K562 (cell line): ENCODE measurements around the gene VPREB1. TPM values are rescaled to one million over a fixed set of nuclear protein-coding genes. Genes with fewer than 3 reads are reported as not detected.

Experiments
- BHLHE40 ChIP-seq: IDR thresholded peaks from 2 replicates; pipeline ENCODE4 v1.6.1; 2011; ENCODE audit warnings: low read length, improper control_type of control experiment
- CBFA2T2 ChIP-seq: fragments of 450-650 bp; conservative IDR thresholded peaks from 2 replicates; pipeline ENCODE4 v1.6.1; 2017; ENCODE audit warnings: mild to moderate bottlenecking
- GTF3C2 ChIP-seq: IDR thresholded peaks from 3 replicates; pipeline ENCODE4 v1.6.1; 2011; ENCODE audit warnings: borderline replicate concordance, mild to moderate bottlenecking, moderate library complexity; ENCODE audit not compliant: insufficient read length; ENCODE audit errors: extremely low read depth
- JUN ChIP-seq, 2 experiments: sonication (generic) in 1 of 2; formaldehyde crosslinking in 1 of 2; IDR thresholded peaks; 2 replicates each; pipeline versions ENCODE4 v1.6.1 to v1.8.0; 2012 to 2022; ENCODE audit warnings: borderline replicate concordance in 2 of 2, mild to moderate bottlenecking in 2 of 2, improper control_type of control experiment in 1 of 2, low read depth in 1 of 2, low read length in 1 of 2, missing genetic modification reagents in 1 of 2
- JUND ChIP-seq, 2 experiments: IDR thresholded peaks; 2 replicates in 1 of 2; 3 replicates in 1 of 2; pipeline ENCODE4 v1.6.1; 2011; ENCODE audit warnings: borderline replicate concordance in 2 of 2, low read depth in 2 of 2, low read length in 2 of 2, improper control_type of control experiment in 1 of 2, missing biosample characterization in 1 of 2, missing genetic modification characterization in 1 of 2, missing genetic modification reagents in 1 of 2
- MYC ChIP-seq, 2 experiments: fragments of 250-450 bp in 1 of 2; sonication (Bioruptor Pico) in 1 of 2; IDR thresholded peaks; 2 replicates each; pipeline versions ENCODE4 v1.5.1 to v1.6.1; 2012 to 2021; ENCODE audit warnings: low read depth in 2 of 2, borderline replicate concordance in 1 of 2, improper control_type of control experiment in 1 of 2, low read length in 1 of 2, mild to moderate bottlenecking in 1 of 2, moderate library complexity in 1 of 2
- PRMT5 ChIP-seq: sonication (generic); formaldehyde crosslinking; IDR thresholded peaks from 2 replicates; pipeline ENCODE4 v1.5.0; 2020; ENCODE audit warnings: missing genetic modification reagents
- SIN3B ChIP-seq: fragments of 450-650 bp; IDR thresholded peaks from 2 replicates; pipeline ENCODE4 v1.6.1; 2017; ENCODE audit warnings: low read depth, mild to moderate bottlenecking, moderate library complexity
- SRF ChIP-seq, 2 experiments: fragments of 250-450, 450-650 bp in 1 of 2; sonication (Bioruptor Pico) in 1 of 2; sonication (generic) in 1 of 2; formaldehyde crosslinking; IDR thresholded peaks; 2 replicates each; pipeline versions ENCODE4 v1.5.0 to v1.5.1; 2020 to 2022; ENCODE audit warnings: mild to moderate bottlenecking in 1 of 2, missing genetic modification reagents in 1 of 2
- U2AF1 ChIP-seq: fragments of 200-400 bp; formaldehyde crosslinking; optimal IDR thresholded peaks from 2 replicates; pipeline ENCODE3; 2017; ENCODE audit warnings: mild to moderate bottlenecking, low read depth, low read length, moderate library complexity
- ZNF143 ChIP-seq: sonication (generic); formaldehyde crosslinking; IDR thresholded peaks from 2 replicates; pipeline ENCODE4 v1.9.0; 2022; ENCODE audit warnings: mild to moderate bottlenecking, missing genetic modification reagents
- polyA plus RNA-seq, 8 experiments: library from polyadenylated mRNA; depleted of rRNA in 4 of 8; stranded (reverse) in 5 of 8; unstranded in 3 of 8; fragments of >200 nt; fragmentation: Nextera tagmentation in 2 of 8; fragmentation: Illumina TruSeq in 1 of 8; extraction: Ambion mirVana in 2 of 8; extraction: Trizol in 1 of 8; gene quantifications; 2 replicates each; pipeline versions ENCODE4 v1.2.1 to v1.2.3, GENCODE V29; 2011 to 2014; ENCODE audit warnings: inconsistent platforms in 1 of 8, missing spikeins in 1 of 8
- total RNA-seq, 7 experiments: library from RNA; depleted of rRNA in 6 of 7; stranded (reverse); fragments of >200 nt in 6 of 7; fragmentation: Illumina TruSeq in 2 of 7; extraction: Trizol in 2 of 7; gene quantifications; 2 replicates each; pipeline versions ENCODE4 v1.2.1 to v1.2.3, GENCODE V29; 2011 to 2021; ENCODE audit warnings: low replicate concordance in 1 of 7
- TF ChIP-seq, protein P1 (sequence below), 2 experiments: fragments of 450-650 bp in 1 of 2; sonication (generic) in 1 of 2; formaldehyde crosslinking in 1 of 2; IDR thresholded peaks; 2 replicates each; pipeline versions ENCODE4 v1.7.1 to v1.9.0; 2016 to 2022; ENCODE audit warnings: inconsistent platforms in 1 of 2, mild to moderate bottlenecking in 1 of 2, missing genetic modification reagents in 1 of 2

The VPREB1 gene
- total and polyA plus RNA-seq, 9 of the 15 experiments (the other 6 are each of a cell fraction or from before 2014, with no cell fraction given), result not detected

DNA sequence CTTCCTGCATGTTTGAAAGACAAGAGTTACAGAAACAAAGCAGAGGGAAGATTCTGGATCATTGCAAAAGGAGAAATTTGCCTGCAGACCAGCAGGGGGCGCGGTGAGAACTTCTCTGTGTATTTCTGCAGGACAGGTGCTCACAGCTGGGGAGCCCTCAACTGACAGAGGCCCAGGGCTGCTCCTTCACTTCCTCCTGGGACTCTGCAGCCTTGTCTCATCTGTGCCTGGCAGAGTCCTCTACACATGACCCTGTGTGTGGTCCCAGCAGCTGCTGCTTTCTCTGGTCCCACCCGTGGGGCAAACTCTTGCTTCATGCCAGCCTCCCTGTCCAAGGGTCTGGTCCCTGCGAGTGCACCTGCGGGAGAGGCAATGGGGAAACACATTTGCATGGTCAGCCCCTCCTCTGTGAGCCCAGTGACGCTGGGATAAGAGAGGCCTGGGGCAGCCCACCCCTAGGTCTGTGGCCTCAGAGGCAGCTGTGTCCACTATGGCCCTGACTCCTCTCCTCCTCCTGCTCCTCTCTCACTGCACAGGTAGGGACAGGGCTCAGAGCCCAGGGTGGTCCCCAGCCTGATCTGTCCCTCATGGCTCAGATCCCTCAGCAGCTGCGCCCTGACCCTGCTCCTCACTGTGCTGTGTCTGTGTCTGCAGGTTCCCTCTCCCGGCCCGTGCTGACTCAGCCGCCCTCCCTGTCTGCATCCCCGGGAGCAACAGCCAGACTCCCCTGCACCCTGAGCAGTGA, 43.2 kb upstream of the VPREB1 start (continued):
- TF ChIP-seq, protein P1, sequence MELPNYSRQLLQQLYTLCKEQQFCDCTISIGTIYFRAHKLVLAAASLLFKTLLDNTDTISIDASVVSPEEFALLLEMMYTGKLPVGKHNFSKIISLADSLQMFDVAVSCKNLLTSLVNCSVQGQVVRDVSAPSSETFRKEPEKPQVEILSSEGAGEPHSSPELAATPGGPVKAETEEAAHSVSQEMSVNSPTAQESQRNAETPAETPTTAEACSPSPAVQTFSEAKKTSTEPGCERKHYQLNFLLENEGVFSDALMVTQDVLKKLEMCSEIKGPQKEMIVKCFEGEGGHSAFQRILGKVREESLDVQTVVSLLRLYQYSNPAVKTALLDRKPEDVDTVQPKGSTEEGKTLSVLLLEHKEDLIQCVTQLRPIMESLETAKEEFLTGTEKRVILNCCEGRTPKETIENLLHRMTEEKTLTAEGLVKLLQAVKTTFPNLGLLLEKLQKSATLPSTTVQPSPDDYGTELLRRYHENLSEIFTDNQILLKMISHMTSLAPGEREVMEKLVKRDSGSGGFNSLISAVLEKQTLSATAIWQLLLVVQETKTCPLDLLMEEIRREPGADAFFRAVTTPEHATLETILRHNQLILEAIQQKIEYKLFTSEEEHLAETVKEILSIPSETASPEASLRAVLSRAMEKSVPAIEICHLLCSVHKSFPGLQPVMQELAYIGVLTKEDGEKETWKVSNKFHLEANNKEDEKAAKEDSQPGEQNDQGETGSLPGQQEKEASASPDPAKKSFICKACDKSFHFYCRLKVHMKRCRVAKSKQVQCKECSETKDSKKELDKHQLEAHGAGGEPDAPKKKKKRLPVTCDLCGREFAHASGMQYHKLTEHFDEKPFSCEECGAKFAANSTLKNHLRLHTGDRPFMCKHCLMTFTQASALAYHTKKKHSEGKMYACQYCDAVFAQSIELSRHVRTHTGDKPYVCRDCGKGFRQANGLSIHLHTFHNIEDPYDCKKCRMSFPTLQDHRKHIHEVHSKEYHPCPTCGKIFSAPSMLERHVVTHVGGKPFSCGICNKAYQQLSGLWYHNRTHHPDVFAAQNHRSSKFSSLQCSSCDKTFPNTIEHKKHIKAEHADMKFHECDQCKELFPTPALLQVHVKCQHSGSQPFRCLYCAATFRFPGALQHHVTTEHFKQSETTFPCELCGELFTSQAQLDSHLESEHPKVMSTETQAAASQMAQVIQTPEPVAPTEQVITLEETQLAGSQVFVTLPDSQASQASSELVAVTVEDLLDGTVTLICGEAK (IDR thresholded peaks at IDR 0.05), result no peak
- TF ChIP-seq, protein P1 (CRISPR knock-in tag; IDR thresholded peaks at IDR 0.05), result peak; percentile 48; the same call in 1 of the 2 replicates
- TF ChIP-seq BHLHE40 (peak; percentile 46; the same call in 1 of the 2 replicates), JUND (IDR thresholded peaks at IDR 0.05; ENCODE audit: borderline replicate concordance, low read depth, low read length) (peak; percentile 65), JUND (tag; IDR thresholded peaks at IDR 0.05; ENCODE audit: borderline replicate concordance, low read depth, low read length) (no peak; the same call in 2 of the 3 replicates), CBFA2T2 (no peak), GTF3C2 (no peak), SIN3B (no peak), PRMT5 (peak; percentile 76; the same call in 1 of the 2 replicates), U2AF1 (no peak), JUN (IDR thresholded peaks at IDR 0.05; ENCODE audit: borderline replicate concordance, low read depth, low read length) (0 out of 2 replicates have a peak, but pooled peaks have one; percentile 23), JUN (CRISPR knock-in tag; IDR thresholded peaks at IDR 0.05; ENCODE audit: borderline replicate concordance) (no peak), MYC (IDR thresholded peaks at IDR 0.05; ENCODE audit: low read depth, low read length) (peak; percentile 70), MYC (CRISPR knock-in tag; IDR thresholded peaks at IDR 0.05; ENCODE audit: borderline replicate concordance, low read depth) (no peak; the same call in 1 of the 2 replicates), ZNF143 (CRISPR knock-in tag) (no peak), SRF (CRISPR knock-in tag; IDR thresholded peaks at IDR 0.05) (no peak; a peak in 1 of 4 replicates)
